Stomach smooth muscle (tissue), 2 donors: ENCODE results near the gene SORCS1.

Source experiments
- H3K27ac ChIP-seq: one replicate; pipeline ENCODE4 v1.7.0; 2013; ENCODE audit warnings: mild to moderate bottlenecking, low read length, inconsistent platforms
- H3K27me3 ChIP-seq, 2 donors: one replicate each; pipeline ENCODE4 v1.7.0; 2013; ENCODE audit warnings: low read length in 2 of 2; ENCODE audit not compliant: insufficient read depth in 2 of 2, control insufficient read depth in 1 of 2
- H3K36me3 ChIP-seq, 2 donors: one replicate each; pipeline ENCODE4 v1.7.0; 2013; ENCODE audit warnings: low read length in 2 of 2; ENCODE audit not compliant: control insufficient read depth in 2 of 2, insufficient read depth in 2 of 2
- H3K4me1 ChIP-seq: one replicate; pipeline ENCODE4 v1.7.0; 2013; ENCODE audit warnings: low read length; ENCODE audit not compliant: control insufficient read depth, insufficient read depth
- H3K4me3 ChIP-seq, 2 donors: one replicate each; pipeline ENCODE4 v1.7.0; 2013; ENCODE audit warnings: low read length in 2 of 2
- H3K9ac ChIP-seq, 2 donors: one replicate each; pipeline ENCODE4 v1.7.0; 2013; ENCODE audit warnings: low read length in 2 of 2, mild to moderate bottlenecking in 1 of 2
- H3K9me3 ChIP-seq, 2 donors: one replicate each; pipeline ENCODE4 v1.7.0; 2013; ENCODE audit warnings: low read length in 2 of 2; ENCODE audit not compliant: control insufficient read depth in 2 of 2
- donor health status: healthy.
- donor health status: Pancreatic carcinoma.

The SORCS1 gene

GRCh38 chr10:106815427-106816043, 349.0 kb downstream of the SORCS1 start:
- no peak overlapping the region for H3K4me3 ChIP-seq

GRCh38 chr10:106804992-106805582, 359.4 kb downstream of the SORCS1 start:
- H3K9ac ChIP-seq, result no peak overlapping the region
- H3K36me3 ChIP-seq, result no peaks in the 10 kb centered on the region
- peaks cover 3% of the 10 kb centered on the region for H3K4me1 ChIP-seq
- peaks cover 0 to 2% of the 10 kb centered on the region in 2 donors for H3K27me3 ChIP-seq
- H3K9me3 ChIP-seq, result no peaks in the 10 kb centered on the region
- H3K27ac ChIP-seq, result no peak overlapping the region
- no peak overlapping the region for H3K4me3 ChIP-seq

More at GRCh38 chr10:106815427-106816043, 349.0 kb downstream of the SORCS1 start:
- H3K4me1 ChIP-seq, result no peaks in the 10 kb centered on the region
- no peak overlapping the region for H3K27ac ChIP-seq
- H3K36me3 ChIP-seq, result no peaks in the 10 kb centered on the region
- H3K27me3 ChIP-seq, result no peaks in the 10 kb centered on the region
- H3K9me3 ChIP-seq, result no peaks in the 10 kb centered on the region
- H3K9ac ChIP-seq, result no peak overlapping the region

GRCh38 chr10:106802949-106803348, 361.6 kb downstream of the SORCS1 start:
- H3K27me3 ChIP-seq, result no peaks in the 10 kb centered on the region

GRCh38 chr10:106799776-106800175, 364.7 kb downstream of the SORCS1 start:
- no peaks in the 10 kb centered on the region for H3K27me3 ChIP-seq
- H3K36me3 ChIP-seq, result no peaks in the 10 kb centered on the region
- no peak overlapping the region for H3K27ac ChIP-seq
- no peaks in the 10 kb centered on the region for H3K9me3 ChIP-seq
- H3K4me3 ChIP-seq, result no peak overlapping the region
- H3K9ac ChIP-seq, result no peak overlapping the region
- no peaks in the 10 kb centered on the region for H3K4me1 ChIP-seq

More at GRCh38 chr10:106802949-106803348, 361.6 kb downstream of the SORCS1 start:
- Histone ChIP-seq H3K9me3 (no peaks in the 10 kb centered on the region), H3K27ac (no peak overlapping the region), H3K36me3 (no peaks in the 10 kb centered on the region), H3K9ac (no peak overlapping the region), H3K4me3 (no peak overlapping the region), H3K4me1 (peaks cover 3% of the 10 kb centered on the region)

- Histone ChIP-seq H3K27ac (no peak overlapping the region), H3K9me3 (no peaks in the 10 kb centered on the region), H3K4me3 (no peak overlapping the region), H3K9ac (no peak overlapping the region), H3K27me3 (no peaks in the 10 kb centered on the region), H3K36me3 (no peaks in the 10 kb centered on the region), H3K4me1 (no peaks in the 10 kb centered on the region)
Measured at GRCh38 chr10:106795619-106796018, 368.9 kb downstream of the SORCS1 start.

- H3K36me3 ChIP-seq, result no peaks in the 10 kb centered on the region
- no peak overlapping the region for H3K9ac ChIP-seq
- H3K4me3 ChIP-seq, result no peak overlapping the region
- no peaks in the 10 kb centered on the region for H3K9me3 ChIP-seq
- no peaks in the 10 kb centered on the region for H3K4me1 ChIP-seq
- H3K27ac ChIP-seq, result no peak overlapping the region
- H3K27me3 ChIP-seq, result no peaks in the 10 kb centered on the region
Measured at GRCh38 chr10:106793617-106794016, 370.9 kb downstream of the SORCS1 start.

GRCh38 chr10:106789623-106790022, 374.9 kb downstream of the SORCS1 start:
- H3K27me3 ChIP-seq, result no peaks in the 10 kb centered on the region
- H3K9ac ChIP-seq, result no peak overlapping the region
- no peaks in the 10 kb centered on the region for H3K4me1 ChIP-seq
- no peaks in the 10 kb centered on the region for H3K36me3 ChIP-seq
- no peak overlapping the region for H3K4me3 ChIP-seq
- H3K27ac ChIP-seq, result no peak overlapping the region
- H3K9me3 ChIP-seq, result no peaks in the 10 kb centered on the region

- H3K27ac ChIP-seq, result no peak overlapping the region
- H3K4me3 ChIP-seq, result no peak overlapping the region
- H3K27me3 ChIP-seq, result no peaks in the 10 kb centered on the region
- H3K4me1 ChIP-seq, result no peaks in the 10 kb centered on the region
- H3K36me3 ChIP-seq, result no peaks in the 10 kb centered on the region
- no peaks in the 10 kb centered on the region for H3K9me3 ChIP-seq
- H3K9ac ChIP-seq, result no peak overlapping the region
Measured at GRCh38 chr10:106788982-106789381, 375.5 kb downstream of the SORCS1 start.

GRCh38 chr10:106785528-106785927, 379.0 kb downstream of the SORCS1 start:
- no peak overlapping the region for H3K27ac ChIP-seq
- H3K27me3 ChIP-seq, result no peaks in the 10 kb centered on the region
- H3K9ac ChIP-seq, result no peak overlapping the region
- H3K4me1 ChIP-seq, result no peaks in the 10 kb centered on the region
- no peaks in the 10 kb centered on the region for H3K36me3 ChIP-seq
- no peak overlapping the region for H3K4me3 ChIP-seq
- no peaks in the 10 kb centered on the region for H3K9me3 ChIP-seq

- H3K4me1 ChIP-seq, result no peaks in the 10 kb centered on the region
- H3K9me3 ChIP-seq, result no peaks in the 10 kb centered on the region
- H3K9ac ChIP-seq, result no peak overlapping the region
- no peak overlapping the region for H3K4me3 ChIP-seq
- H3K27ac ChIP-seq, result no peak overlapping the region
- H3K27me3 ChIP-seq, result no peaks in the 10 kb centered on the region
- no peaks in the 10 kb centered on the region for H3K36me3 ChIP-seq
Measured at GRCh38 chr10:106780632-106781031, 383.9 kb downstream of the SORCS1 start.

GRCh38 chr10:106777841-106778240, 386.7 kb downstream of the SORCS1 start:
- H3K4me3 ChIP-seq, result no peak overlapping the region
- H3K27ac ChIP-seq, result no peak overlapping the region
- H3K9ac ChIP-seq, result no peak overlapping the region
- H3K9me3 ChIP-seq, result no peaks in the 10 kb centered on the region
- no peaks in the 10 kb centered on the region for H3K4me1 ChIP-seq
- peaks cover 0 to 4% of the 10 kb centered on the region in 2 donors for H3K27me3 ChIP-seq
- H3K36me3 ChIP-seq, result no peaks in the 10 kb centered on the region
